ENCODE measurements around the gene LIN54. TPM values are rescaled to one million over a fixed set of nuclear protein-coding genes. Genes with fewer than 3 reads are reported as not detected.
A peak's percentile ranks its signal among the peaks of the same experiment; 100 is the strongest.

LIN54 gene
- polyA plus RNA-seq, 1 of the 3 experiments (the other 2 are of a cell fraction): 6.4 TPM

GRCh38 chr4:82896755-82897154 lies 113.9 kb downstream of the LIN54 start:
- Histone ChIP-seq H4K20me1 (ENCODE audit: insufficient read depth) (peaks cover 11% of the 10 kb centered on the region; the same call in 1 of the 2 replicates), H3K27me3 (ENCODE audit: insufficient read depth) (no peaks in the 10 kb centered on the region), H3F3A (replicated peaks; ENCODE audit: insufficient read depth) (peaks cover 53% of the 10 kb centered on the region), H3K4me3 (ENCODE audit: low read depth in 2 of 2, low read length in 1 of 2) (0 out of 4 replicates have a peak overlapping the region, but pooled peaks of 1 of the 2 experiments have one; percentile 97), H3K36me3 (replicated peaks in 1 of 2; ENCODE audit: control insufficient read depth in 1 of 2, insufficient read depth in 2 of 2, low read length in 1 of 2) (peaks cover 44 to 51% of the 10 kb centered on the region in 2 experiments), H2AFZ (ENCODE audit: low read depth) (no peak overlapping the region), H3K4me2 (peak overlapping the region; percentile 83; the same call in 1 of the 2 replicates), H3K9me3 (no peaks in the 10 kb centered on the region), H3K9me2 (no peaks in the 10 kb centered on the region), H3K27ac (ENCODE audit: low read depth in 2 of 2, low read length in 1 of 2) (0 out of 4 replicates have a peak overlapping the region, but pooled peaks of 1 of the 2 experiments have one; percentile 98), H3K9ac (peak overlapping the region; percentile 87; the same call in 1 of the 2 replicates), H3K4me1 (ENCODE audit: control insufficient read depth in 1 of 2, insufficient read depth in 2 of 2, low read depth in 1 of 2, low read length in 1 of 2) (peaks cover 5 to 8% of the 10 kb centered on the region in 2 experiments; a peak in 3 of 4 replicates), H3K79me2 (ENCODE audit: insufficient read depth) (peaks cover 80% of the 10 kb centered on the region)
- ChIA-PET POLR2A (no interaction called here), CTCF (interaction anchor here (1.2 kb wide), 1 partner anchor 44 kb away, joined by 6 read pairs; no protein-coding TSS in a partner anchor)
- WGBS (ENCODE audit: low lambda C conversion rate): 77% methylated on average over 1 of the region's 1 CpG
- TF ChIP-seq GABPA (IDR thresholded peaks at IDR 0.05; ENCODE audit: low read depth): no peak
- TF ChIP-seq JUND (IDR thresholded peaks at IDR 0.05): no peak
- no peak for TF ChIP-seq MAX (IDR thresholded peaks at IDR 0.05; ENCODE audit: low read depth)
- no peak for TF ChIP-seq MXI1 (IDR thresholded peaks at IDR 0.05; ENCODE audit: low read depth, low read length)
- TF ChIP-seq USF1 (IDR thresholded peaks at IDR 0.05; ENCODE audit: borderline replicate concordance, low read depth): no peak
- no peak for TF ChIP-seq IRF3 (IDR thresholded peaks at IDR 0.05; ENCODE audit: low read depth, low read length)
- no peak for TF ChIP-seq PBX3 (IDR thresholded peaks at IDR 0.05)
- no peak for TF ChIP-seq CTCF (IDR thresholded peaks at IDR 0.05)
- TF ChIP-seq GATA2 (CRISPR knock-in tag; IDR thresholded peaks at IDR 0.05): no peak
- TF ChIP-seq TAF1 (IDR thresholded peaks at IDR 0.05; ENCODE audit: borderline replicate concordance, low read depth, low read length): no peak
- no peak for DNase-seq

- H3K9me2 ChIP-seq: no peaks in the 10 kb centered on the region
- H4K20me1 ChIP-seq (ENCODE audit: insufficient read depth): peaks cover 21% of the 10 kb centered on the region
- no peak overlapping the region for H3K27ac ChIP-seq (ENCODE audit: low read depth in 2 of 2, low read length in 1 of 2)
- WGBS (ENCODE audit: low lambda C conversion rate): 96% methylated on average over 3 of the region's 3 CpGs
- peaks cover 81% of the 10 kb centered on the region for H3K79me2 ChIP-seq (ENCODE audit: insufficient read depth)
- TF ChIP-seq GATA2 (CRISPR knock-in tag; IDR thresholded peaks at IDR 0.05) (no peak), FOXM1 (IDR thresholded peaks at IDR 0.05; ENCODE audit: low read depth) (no peak), RCOR1 (IDR thresholded peaks at IDR 0.05; ENCODE audit: low read length) (no peak), PBX3 (IDR thresholded peaks at IDR 0.05) (no peak), NRF1 (IDR thresholded peaks at IDR 0.05; ENCODE audit: low read depth, low read length) (no peak), MEF2A (IDR thresholded peaks at IDR 0.05; ENCODE audit: borderline replicate concordance, low read depth) (no peak), SIN3A (IDR thresholded peaks at IDR 0.05; ENCODE audit: borderline replicate concordance, low read depth, low read length) (no peak), USF1 (IDR thresholded peaks at IDR 0.05; ENCODE audit: borderline replicate concordance, low read depth) (no peak)
- H3K36me3 ChIP-seq (replicated peaks in 1 of 2; ENCODE audit: control insufficient read depth in 1 of 2, insufficient read depth in 2 of 2, low read length in 1 of 2): peaks cover 44 to 54% of the 10 kb centered on the region in 2 experiments
- H3K27me3 ChIP-seq (ENCODE audit: insufficient read depth): no peaks in the 10 kb centered on the region
- H3K9ac ChIP-seq: no peak overlapping the region
- CTCF ChIA-PET: no interaction called here
- no peak for DNase-seq
- H2AFZ ChIP-seq (ENCODE audit: low read depth): no peak overlapping the region
- H3K4me3 ChIP-seq (ENCODE audit: low read depth in 2 of 2, low read length in 1 of 2): no peak overlapping the region
- POLR2A ChIA-PET: no interaction called here
- no peaks in the 10 kb centered on the region for H3K9me3 ChIP-seq
- peaks cover 44% of the 10 kb centered on the region for H3F3A ChIP-seq (replicated peaks; ENCODE audit: insufficient read depth)
- H3K4me1 ChIP-seq (ENCODE audit: control insufficient read depth in 1 of 2, insufficient read depth in 2 of 2, low read depth in 1 of 2, low read length in 1 of 2): peaks cover 5 to 12% of the 10 kb centered on the region in 2 experiments; a peak in 3 of 4 replicates
- no peak overlapping the region for H3K4me2 ChIP-seq
Observed at GRCh38 chr4:82893942-82894341, 116.7 kb downstream of the LIN54 start.
